HAP-1 (cell line): ENCODE results near the gene ZNF575.
A peak's percentile ranks its signal among the peaks of the same experiment; 100 is the strongest.
"Not testable (repeated sequence)": the region's sequence is repeated elsewhere in the genome, so short reads cannot be mapped to it uniquely, and the experiment has no call there.

Experiments
- DNase-seq, 2 experiments: peaks; one replicate each; pipeline ENCODE4 v3.0.0-alpha.2; 2016 to 2020; ENCODE audit warnings: low spot score in 2 of 2
- H3K27me3 ChIP-seq: fragments of 250-450 bp; sonication (Bioruptor Pico); 2 replicates; pipeline ENCODE4 v1.5.1; 2020; ENCODE audit warnings: low read depth, mild to moderate bottlenecking, moderate library complexity
- H3K36me3 ChIP-seq: fragments of 250-450 bp; sonication (Bioruptor Pico); replicated peaks from 2 replicates; pipeline ENCODE4 v1.5.1; 2020; ENCODE audit warnings: mild to moderate bottlenecking
- H3K4me1 ChIP-seq: fragments of 250-450 bp; sonication (Bioruptor Pico); 2 replicates; pipeline ENCODE4 v1.5.1; 2020; ENCODE audit warnings: mild to moderate bottlenecking
- H3K4me3 ChIP-seq: fragments of 250-450 bp; sonication (Bioruptor Pico); 2 replicates; pipeline ENCODE4 v1.5.1; 2020; ENCODE audit warnings: mild to moderate bottlenecking, moderate library complexity
- H3K9me3 ChIP-seq: fragments of 250-450 bp; sonication (Bioruptor Pico); 2 replicates; pipeline ENCODE4 v1.5.1; 2020; ENCODE audit warnings: mild to moderate bottlenecking, moderate library complexity
- in situ Hi-C: fragments of 300-500 bp; cut with MboI; formaldehyde crosslinking; loops from 3 replicates; pipeline ENCODE4 v1.14.3; 2020; ENCODE audit warnings: low sequenced_read_pairs, inconsistent platforms, mixed read lengths

Gene ZNF575

DNA sequence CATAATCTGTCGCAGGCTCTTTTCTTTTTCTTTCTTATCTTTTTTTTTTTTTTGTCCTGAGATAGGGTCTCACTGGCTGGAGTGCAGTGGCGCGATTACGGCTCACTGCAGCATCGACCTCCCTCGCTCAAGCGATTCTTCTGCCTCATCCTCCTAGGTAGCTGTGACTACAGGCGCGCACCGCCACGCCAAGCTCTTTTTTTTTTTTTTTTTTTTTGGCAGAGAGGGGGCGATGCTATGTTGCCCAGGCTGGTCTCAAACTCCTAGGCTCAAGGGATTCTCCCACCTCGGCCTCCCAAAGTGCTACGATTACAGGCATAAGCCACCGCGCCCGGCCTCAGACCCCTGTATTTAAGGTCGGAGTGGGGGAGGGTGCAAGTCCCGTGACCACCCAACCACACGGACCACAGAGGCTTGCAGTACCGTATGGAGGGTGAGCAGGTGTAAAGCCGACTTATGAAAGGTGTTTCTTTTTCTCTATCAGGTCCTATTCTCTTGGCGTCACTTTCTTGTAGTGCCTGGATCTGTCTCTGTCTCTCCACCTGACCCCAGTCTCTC is 30.5 kb upstream of the ZNF575 start:
- Histone ChIP-seq H3K9me3 (no peaks in the 10 kb centered on the region), H3K4me3 (no peak overlapping the region), H3K36me3 (no peaks in the 10 kb centered on the region; the same call in 1 of the 2 replicates), H3K27me3 (no peaks in the 10 kb centered on the region), H3K4me1 (no peaks in the 10 kb centered on the region)
- in situ Hi-C loops: no loop called here
- no peak for DNase-seq

DNA sequence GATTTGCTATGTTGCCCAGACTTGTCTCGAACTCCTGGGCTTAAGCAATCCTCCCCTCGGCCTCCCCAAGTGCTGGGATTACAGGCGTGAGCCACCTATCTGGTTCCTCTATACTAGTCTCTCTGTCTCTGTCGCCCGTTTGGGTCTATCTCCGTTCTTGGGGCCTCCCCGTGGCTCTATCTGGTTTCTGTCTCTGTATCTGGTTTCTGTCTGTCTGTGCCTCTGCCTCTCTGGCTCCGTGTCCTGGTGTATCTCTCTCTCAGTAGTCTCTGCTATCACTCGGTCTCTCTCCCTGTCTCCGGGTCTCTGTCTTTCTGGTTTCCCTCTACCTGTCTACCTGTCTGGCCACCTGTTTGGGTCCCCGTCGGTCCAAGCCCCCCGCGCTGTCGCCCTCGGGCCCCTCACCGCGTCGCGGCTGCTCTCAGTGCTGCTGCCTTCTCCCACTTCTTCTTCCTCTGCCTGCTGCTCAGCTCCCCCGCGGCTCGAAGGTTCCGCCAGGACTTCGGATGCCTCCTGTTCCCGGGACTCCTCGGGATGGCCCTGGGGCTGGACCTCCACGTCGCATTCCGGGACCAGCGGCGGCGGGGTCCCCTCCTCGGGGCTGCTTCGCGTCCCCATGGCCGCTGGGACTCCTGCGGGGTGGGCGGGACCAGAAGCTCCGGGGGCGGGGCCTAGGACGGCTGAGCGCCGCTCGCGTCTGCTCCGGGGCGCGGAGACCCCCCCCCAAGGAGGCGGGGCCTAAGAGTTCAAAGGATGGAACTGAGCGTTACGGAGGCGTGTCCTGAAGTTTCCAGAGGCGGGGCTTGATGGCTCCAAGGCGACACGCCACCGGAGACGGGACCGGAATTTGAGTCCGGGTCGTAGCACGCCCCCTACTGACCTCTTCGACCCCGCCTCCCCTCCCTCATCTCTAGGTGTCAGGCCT is 29.2 kb upstream of the ZNF575 start:
- H3K4me1 ChIP-seq: no peaks in the 10 kb centered on the region

DNA sequence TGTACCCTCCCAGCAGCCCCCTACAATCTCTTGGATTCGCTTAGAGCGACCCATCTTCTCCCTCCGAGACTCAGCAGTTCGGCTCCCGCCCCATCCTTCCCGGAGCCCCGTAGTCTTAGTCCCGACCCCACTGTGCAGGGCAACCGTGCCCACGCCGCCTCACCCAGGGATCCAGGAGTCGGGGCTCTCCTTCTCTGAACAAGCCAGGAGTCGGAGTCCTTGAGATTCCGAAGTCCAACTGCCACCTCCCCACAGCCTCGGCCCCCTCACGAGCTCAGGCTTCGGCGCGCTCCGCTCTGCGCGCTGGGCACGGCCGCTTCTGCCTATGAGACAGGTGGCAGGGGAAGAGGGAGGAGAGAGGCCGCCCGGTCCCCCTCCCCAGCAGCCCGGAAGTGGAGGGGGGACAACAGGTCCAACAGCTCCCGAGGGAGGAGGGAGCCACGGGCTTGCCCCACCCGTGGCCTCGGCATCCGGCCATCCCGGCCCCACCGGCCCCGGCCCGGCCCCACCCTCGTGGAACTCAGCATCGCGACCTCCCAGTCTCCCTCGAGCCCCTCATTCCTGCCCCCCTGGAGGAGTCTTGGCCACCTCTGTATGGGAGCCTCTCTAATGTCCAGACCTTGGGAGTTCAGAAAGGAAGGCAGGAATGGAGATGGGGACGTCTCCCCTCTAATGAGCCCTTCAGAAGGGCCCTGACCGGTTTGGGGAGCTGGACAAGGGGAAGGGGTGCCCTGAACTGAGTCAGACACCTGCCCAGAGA is 28.4 kb upstream of the ZNF575 start, which contains the start of gene PHLDB3:
TSS of gene PHLDB3 (minus strand) at position 321 of the 760 bp plus-strand sequence. CDS start 628 bp downstream, outside the sequence.
- no peak for DNase-seq

More for the DNA sequence above, 29.2 kb upstream of the ZNF575 start:
- DNase-seq: peak; percentile 91 to 100
- Histone ChIP-seq H3K9me3 (no peaks in the 10 kb centered on the region), H3K36me3 (peaks cover 2% of the 10 kb centered on the region; the same call in 1 of the 2 replicates), H3K4me3 (peak overlapping the region; percentile 73), H3K27me3 (no peaks in the 10 kb centered on the region)
- in situ Hi-C loops: no loop called here

DNA sequence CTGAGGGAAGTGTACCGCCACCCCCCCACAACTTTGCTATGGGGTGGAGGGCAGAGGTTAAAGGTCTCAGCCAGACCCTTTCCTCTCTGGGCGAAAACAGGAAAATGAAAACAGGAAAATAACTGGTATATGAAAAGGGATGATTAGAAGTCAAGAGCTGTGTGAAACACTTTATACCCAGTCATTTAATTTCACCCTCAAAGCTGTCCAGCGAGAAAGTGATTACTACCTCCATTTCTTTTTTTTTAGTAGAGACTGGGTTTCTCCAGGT is 27.9 kb upstream of the ZNF575 start:
- Histone ChIP-seq H3K36me3 (peaks cover 3% of the 10 kb centered on the region; the same call in 1 of the 2 replicates), H3K4me1 (no peaks in the 10 kb centered on the region), H3K4me3 (no peak overlapping the region), H3K9me3 (no peaks in the 10 kb centered on the region), H3K27me3 (no peaks in the 10 kb centered on the region)
- no peak for DNase-seq
- in situ Hi-C loops: no loop called here

More for the DNA sequence above, 28.4 kb upstream of the ZNF575 start, which contains the start of gene PHLDB3:
- Histone ChIP-seq H3K4me3 (peak within 1 kb of the TSS; percentile 73), H3K36me3 (peaks cover 3% of the 10 kb centered on the region; the same call in 1 of the 2 replicates), H3K27me3 (no peaks in the 10 kb centered on the region), H3K4me1 (no peaks in the 10 kb centered on the region), H3K9me3 (no peaks in the 10 kb centered on the region)
- in situ Hi-C loops: no loop called here

DNA sequence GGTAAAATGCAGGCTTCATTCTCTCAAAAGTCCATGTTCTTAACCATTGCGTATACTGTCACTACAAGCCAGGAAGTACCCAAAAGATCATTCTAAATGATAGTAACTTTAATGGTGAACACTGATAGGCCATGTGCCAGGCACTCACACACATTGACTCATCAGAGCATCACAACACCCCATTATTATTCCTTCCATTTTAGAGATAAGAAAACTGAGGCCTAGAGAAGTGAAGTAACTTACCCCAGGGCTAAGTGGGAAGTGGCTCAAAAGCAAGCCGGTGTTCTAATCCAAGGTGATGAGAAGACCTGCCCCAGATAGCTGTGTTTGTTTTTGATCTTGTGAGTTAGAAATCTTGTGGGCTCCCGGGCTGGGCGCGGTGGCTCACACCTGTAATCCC is 27.0 kb upstream of the ZNF575 start:
- in situ Hi-C loops: no loop called here
- no peak for DNase-seq

DNA sequence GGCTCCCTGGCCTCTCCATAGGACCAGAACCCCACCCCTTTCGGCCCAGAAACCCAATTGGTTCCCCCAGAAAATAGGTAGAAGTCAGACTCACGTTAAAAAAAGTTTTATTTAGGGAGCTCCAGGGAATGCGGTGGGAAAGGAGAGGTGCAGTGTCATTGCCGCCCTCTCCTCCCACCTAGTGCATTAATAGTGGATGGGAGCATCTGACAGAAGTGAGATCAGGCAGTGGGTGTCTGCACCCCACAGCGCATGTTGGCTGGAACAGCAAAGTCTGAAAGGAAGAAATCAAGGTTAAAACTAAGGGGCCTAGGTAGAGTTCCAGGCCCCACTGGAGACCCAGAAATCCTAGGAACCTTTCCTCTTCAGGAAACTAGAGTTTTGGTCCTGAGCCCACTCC is 26.4 kb upstream of the ZNF575 start:
- no peaks in the 10 kb centered on the region for H3K4me1 ChIP-seq

More for the DNA sequence above, 27.0 kb upstream of the ZNF575 start:
- no peaks in the 10 kb centered on the region for H3K4me1 ChIP-seq
- H3K4me3 ChIP-seq: no peak overlapping the region
- H3K9me3 ChIP-seq: no peaks in the 10 kb centered on the region
- peaks cover 3% of the 10 kb centered on the region; the same call in 1 of the 2 replicates for H3K36me3 ChIP-seq
- H3K27me3 ChIP-seq: no peaks in the 10 kb centered on the region

DNA sequence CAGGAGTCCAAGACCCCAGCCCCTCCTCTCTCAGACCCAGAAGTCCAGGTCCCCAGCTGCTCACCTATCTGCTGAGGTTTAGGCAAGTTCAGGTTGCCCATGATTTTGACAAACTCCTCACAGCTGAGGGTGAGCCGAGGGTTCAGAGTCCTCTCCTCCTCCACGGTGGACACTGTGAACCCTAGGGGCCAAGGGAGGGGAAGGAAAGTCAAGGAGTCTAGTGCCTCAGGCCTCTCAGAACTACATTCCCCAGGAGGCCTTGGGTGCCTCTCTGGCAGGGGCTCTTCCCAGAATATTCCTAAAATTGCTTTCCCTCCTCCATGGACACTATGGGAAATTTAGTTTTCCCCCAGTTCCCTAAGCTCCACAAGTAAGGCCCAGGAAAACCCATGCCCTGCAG is 25.1 kb upstream of the ZNF575 start:
- no peak for DNase-seq
- no peaks in the 10 kb centered on the region for H3K4me1 ChIP-seq
- peaks cover 6% of the 10 kb centered on the region; the same call in 1 of the 2 replicates for H3K36me3 ChIP-seq
- no peaks in the 10 kb centered on the region for H3K9me3 ChIP-seq
- no peaks in the 10 kb centered on the region for H3K27me3 ChIP-seq
- no peak overlapping the region for H3K4me3 ChIP-seq
- in situ Hi-C loops: no loop called here

More for the DNA sequence above, 26.4 kb upstream of the ZNF575 start:
- Histone ChIP-seq H3K9me3 (no peaks in the 10 kb centered on the region), H3K36me3 (peaks cover 6% of the 10 kb centered on the region; the same call in 1 of the 2 replicates), H3K27me3 (no peaks in the 10 kb centered on the region), H3K4me3 (no peak overlapping the region)
- in situ Hi-C loops: no loop called here
- no peak for DNase-seq

DNA sequence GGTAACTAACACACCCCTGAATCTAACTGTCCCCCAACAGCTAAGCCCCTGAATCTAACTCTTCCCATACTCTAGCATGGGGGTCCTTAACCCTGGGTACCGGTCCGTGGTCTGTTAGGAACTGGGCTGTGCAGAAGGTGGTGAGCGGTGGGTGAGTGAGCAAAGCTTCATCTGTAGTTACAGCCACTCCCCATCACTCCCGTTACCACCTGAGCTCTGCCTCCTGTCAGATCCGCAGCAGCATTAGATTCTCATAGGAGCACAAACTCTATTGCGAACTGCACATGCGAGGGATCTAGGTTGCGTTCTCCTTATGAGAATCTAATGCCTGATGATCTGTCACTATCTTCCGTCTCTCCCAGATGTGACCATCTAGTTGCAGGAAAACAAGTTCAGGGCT is 22.3 kb upstream of the ZNF575 start:
- peaks cover 6% of the 10 kb centered on the region; the same call in 1 of the 2 replicates for H3K36me3 ChIP-seq
- in situ Hi-C loops: no loop called here
- no peak for DNase-seq
- H3K27me3 ChIP-seq: no peaks in the 10 kb centered on the region
- H3K4me1 ChIP-seq: no peaks in the 10 kb centered on the region
- no peaks in the 10 kb centered on the region for H3K9me3 ChIP-seq
- H3K4me3 ChIP-seq: no peak overlapping the region

DNA sequence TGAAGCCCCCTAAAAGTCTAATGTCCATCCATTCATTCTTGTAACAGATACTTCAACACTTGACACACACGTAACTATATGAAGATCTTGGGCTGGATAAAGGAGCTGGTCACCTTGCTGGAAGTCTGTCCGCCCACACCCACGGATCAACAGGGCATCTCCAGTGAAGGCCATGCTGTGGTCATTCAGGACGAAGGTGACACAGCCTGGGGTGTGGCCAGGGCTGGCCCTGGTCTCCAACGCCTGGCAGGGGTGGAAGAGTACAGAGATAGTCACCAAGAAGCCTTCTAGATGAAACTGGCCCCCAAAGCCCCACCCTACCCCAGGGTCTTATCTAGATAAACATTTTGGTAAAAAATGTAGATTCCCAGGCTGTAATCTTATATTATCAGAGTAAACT is 21.7 kb upstream of the ZNF575 start:
- Histone ChIP-seq H3K4me1 (no peaks in the 10 kb centered on the region), H3K27me3 (no peaks in the 10 kb centered on the region), H3K36me3 (peaks cover 6% of the 10 kb centered on the region; the same call in 1 of the 2 replicates), H3K9me3 (no peaks in the 10 kb centered on the region), H3K4me3 (no peak overlapping the region)
- in situ Hi-C loops: no loop called here
- no peak for DNase-seq

DNA sequence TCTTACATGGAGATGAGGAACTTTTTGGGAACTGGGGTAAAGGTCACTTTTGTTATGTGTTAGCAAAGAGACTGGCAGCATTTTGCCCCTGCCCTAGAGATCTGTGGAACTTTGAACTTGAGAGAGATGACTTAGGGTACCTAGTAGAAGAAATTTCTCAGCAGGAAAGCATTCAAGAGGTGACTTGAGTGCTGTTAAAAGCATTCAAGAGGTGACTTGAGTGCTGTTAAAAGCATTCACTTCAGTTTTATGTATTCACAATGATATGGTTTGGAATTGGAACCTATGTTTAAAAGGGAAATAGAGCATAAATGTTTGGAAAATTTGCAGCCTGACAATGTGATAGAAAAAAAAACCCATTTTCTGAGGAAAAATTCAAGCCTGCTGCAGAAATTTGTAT is 20.6 kb upstream of the ZNF575 start:
- H3K27me3 ChIP-seq, H3K9me3 ChIP-seq, H3K4me1 ChIP-seq, H3K4me3 ChIP-seq, H3K36me3 ChIP-seq, in situ Hi-C loops, DNase-seq: not testable (repeated sequence)

DNA sequence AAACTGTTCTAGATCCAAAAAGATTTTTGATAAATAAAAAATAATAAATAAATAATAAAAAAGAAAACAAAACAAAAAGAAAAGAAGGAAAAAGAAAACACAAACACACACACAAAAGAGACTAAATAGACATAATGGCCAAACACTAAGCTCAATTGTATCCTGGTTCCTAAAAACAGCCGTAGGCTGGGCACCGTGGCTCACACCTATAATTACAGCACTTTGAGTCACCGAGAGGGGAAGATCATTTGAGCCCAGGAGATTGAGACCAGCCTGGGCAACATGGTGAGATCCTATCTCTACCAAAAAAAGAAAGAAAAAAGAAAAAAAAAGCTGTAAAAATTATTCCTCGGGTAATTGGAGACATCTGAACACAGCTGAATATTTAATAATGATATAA is 14.9 kb upstream of the ZNF575 start:
- Histone ChIP-seq H3K4me3 (no peak overlapping the region), H3K4me1 (no peaks in the 10 kb centered on the region), H3K36me3 (peaks cover 2% of the 10 kb centered on the region; the same call in 1 of the 2 replicates), H3K27me3 (no peaks in the 10 kb centered on the region), H3K9me3 (no peaks in the 10 kb centered on the region)
- in situ Hi-C loops: no loop called here
- DNase-seq: no peak

DNA sequence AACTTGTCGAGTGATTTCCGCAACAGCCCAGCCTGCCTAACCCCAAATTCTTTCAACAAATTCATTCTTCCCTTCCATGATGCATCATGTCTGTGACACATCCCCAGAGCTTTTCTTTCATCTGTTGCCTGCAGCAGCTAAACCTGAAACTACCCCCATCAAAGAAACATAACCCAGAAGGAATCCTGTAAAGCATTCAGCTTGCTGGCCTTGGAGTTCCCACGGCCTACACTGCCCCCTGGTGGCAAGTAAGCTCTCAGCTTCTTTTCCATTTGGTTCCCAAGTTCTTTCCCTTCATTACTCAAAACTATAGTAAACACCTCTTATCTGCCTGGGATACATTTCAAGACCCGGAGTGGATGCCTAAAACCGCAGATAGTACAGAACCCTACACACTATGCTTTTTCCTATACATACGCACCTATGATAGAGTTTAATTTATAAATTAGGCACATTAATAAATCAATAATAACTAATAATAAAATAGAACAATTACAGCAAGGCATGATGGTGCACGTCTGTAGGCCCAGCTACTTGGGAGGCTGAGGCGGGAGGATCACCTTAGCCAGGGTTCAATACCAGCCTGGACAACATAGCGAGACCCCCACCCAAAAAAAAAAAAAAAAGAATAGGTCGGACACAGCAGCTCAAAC is 13.4 kb upstream of the ZNF575 start:
- Histone ChIP-seq H3K4me1 (no peaks in the 10 kb centered on the region), H3K9me3 (no peaks in the 10 kb centered on the region), H3K36me3 (peaks cover 2% of the 10 kb centered on the region; the same call in 1 of the 2 replicates), H3K4me3 (no peak overlapping the region), H3K27me3 (no peaks in the 10 kb centered on the region)
- DNase-seq: peak; percentile 81 to 88
- in situ Hi-C loops: loop anchor here (5.0 kb wide), 1 partner anchor 72 kb away; no protein-coding TSS in a partner anchor

DNA sequence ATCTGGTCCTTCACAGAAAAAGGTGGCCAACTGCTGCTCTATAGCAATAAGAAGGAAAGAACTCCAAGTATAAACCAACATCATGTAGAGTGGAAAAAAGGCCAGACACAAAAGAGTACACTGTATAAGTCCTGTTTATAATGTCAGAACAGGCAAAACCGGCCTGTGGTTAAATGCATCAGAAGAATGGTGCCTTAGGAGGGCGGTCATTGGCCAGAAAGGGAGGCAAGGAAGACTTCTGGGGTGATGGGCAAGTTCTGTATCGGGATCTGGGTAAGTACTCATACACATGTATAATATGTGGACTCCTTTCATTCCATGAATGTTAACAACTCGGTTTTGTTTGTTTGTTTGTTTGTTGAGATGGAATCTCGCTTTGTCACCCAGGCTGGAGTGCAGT is 10.1 kb upstream of the ZNF575 start:
- Histone ChIP-seq H3K4me1 (peaks cover 9% of the 10 kb centered on the region), H3K9me3 (no peaks in the 10 kb centered on the region), H3K27me3 (no peaks in the 10 kb centered on the region), H3K36me3 (no peaks in the 10 kb centered on the region), H3K4me3 (no peak overlapping the region)
- no peak for DNase-seq
- in situ Hi-C loops: loop anchor here (5.0 kb wide), 1 partner anchor 76 kb away; no protein-coding TSS in a partner anchor
